Naive thymus-derived CD4-positive, alpha-beta T cell (primary cell): Measurements from ENCODE around the gene SPRR5. TPM values are rescaled to one million over a fixed set of nuclear protein-coding genes. Genes with fewer than 3 reads are reported as not detected.

Source experiments
- ATAC-seq: fragments of 150-1000 bp; cut with Tn5 transposase; 2 replicates; pipeline ENCODE4 v1.10.0; 2021; ENCODE audit warnings: mild to moderate bottlenecking, moderate library complexity
- CTCF ChIA-PET: fragments of 350-600 bp; sonication (Branson Sonifier 250); formaldehyde crosslinking; loops from one replicate; lab custom pipeline; 2021; ENCODE audit warnings: antibody characterized with exemption; lab: Charles Lee
- POLR2A ChIA-PET: fragments of 350-600 bp; sonication (Branson Sonifier 250); formaldehyde crosslinking; loops from one replicate; lab custom pipeline; 2021; ENCODE audit warnings: antibody characterized with exemption, inconsistent platforms; lab: Charles Lee
- DNase-seq, 9 donors: peaks; one replicate each; pipeline versions ENCODE4 v3.0.0 to v3.0.0-alpha.2; 2020 to 2022; ENCODE audit warnings: mixed read lengths in 1 of 9
- H3K27ac ChIP-seq: one replicate; pipeline ENCODE4 v1.7.0; 2013; ENCODE audit warnings: mild to moderate bottlenecking, low read depth, low read length, moderate library complexity
- H3K27me3 ChIP-seq, 2 donors: one replicate each; pipeline ENCODE4 v1.7.0; 2013; ENCODE audit warnings: low read length in 2 of 2, mild to moderate bottlenecking in 2 of 2, moderate library complexity in 2 of 2; ENCODE audit not compliant: control insufficient read depth in 2 of 2, insufficient read depth in 2 of 2
- H3K36me3 ChIP-seq, 3 experiments: 1 replicate in 2 of 3; 2 replicates in 1 of 3; pipeline ENCODE4 v1.7.0; 2013; ENCODE audit warnings: low read length in 3 of 3, mild to moderate bottlenecking in 3 of 3, moderate library complexity in 1 of 3; ENCODE audit not compliant: insufficient read depth in 3 of 3, control insufficient read depth in 2 of 3
- H3K4me1 ChIP-seq, 2 donors: one replicate each; pipeline ENCODE4 v1.7.0; 2013; ENCODE audit warnings: low read length in 2 of 2, mild to moderate bottlenecking in 2 of 2, moderate library complexity in 1 of 2; ENCODE audit not compliant: control insufficient read depth in 2 of 2, insufficient read depth in 2 of 2
- H3K4me3 ChIP-seq: 2 replicates; pipeline ENCODE4 v1.7.0; 2013; ENCODE audit warnings: mild to moderate bottlenecking, low read length
- H3K9me3 ChIP-seq, 3 experiments: 1 replicate in 2 of 3; 2 replicates in 1 of 3; pipeline ENCODE4 v1.7.0; 2013; ENCODE audit warnings: low read length in 3 of 3; ENCODE audit not compliant: control insufficient read depth in 2 of 3
- H3K27ac Mint-ChIP-seq, 9 donors: one replicate each; pipeline ENCODE4 v1.8.0; 2020 to 2022; ENCODE audit warnings: mixed read lengths in 9 of 9, mild to moderate bottlenecking in 8 of 9, moderate library complexity in 5 of 9, inconsistent platforms in 2 of 9
- H3K27me3 Mint-ChIP-seq, 5 donors: one replicate each; pipeline ENCODE4 v1.8.0; 2021 to 2022; ENCODE audit warnings: mixed read lengths in 5 of 5, mild to moderate bottlenecking in 1 of 5
- H3K36me3 Mint-ChIP-seq, 5 donors: one replicate each; pipeline ENCODE4 v1.8.0; 2020 to 2022; ENCODE audit warnings: mixed read lengths in 5 of 5, mild to moderate bottlenecking in 3 of 5, inconsistent platforms in 1 of 5
- H3K4me1 Mint-ChIP-seq, 7 donors: one replicate each; pipeline ENCODE4 v1.8.0; 2020 to 2022; ENCODE audit warnings: mixed read lengths in 7 of 7, mild to moderate bottlenecking in 3 of 7, inconsistent platforms in 1 of 7
- H3K4me3 Mint-ChIP-seq, 10 donors: one replicate each; pipeline ENCODE4 v1.8.0; 2020 to 2022; ENCODE audit warnings: mild to moderate bottlenecking in 10 of 10, mixed read lengths in 10 of 10, moderate library complexity in 6 of 10, inconsistent platforms in 2 of 10
- H3K9me3 Mint-ChIP-seq, 11 donors: one replicate each; pipeline ENCODE4 v1.8.0; 2020 to 2022; ENCODE audit warnings: mixed read lengths in 11 of 11, mild to moderate bottlenecking in 4 of 11, inconsistent platforms in 1 of 11, moderate library complexity in 1 of 11
- intact Hi-C, 2 donors: fragments of 100-400 bp; cut with micrococcal nuclease; formaldehyde crosslinking; loops; one replicate each; pipeline ENCODE4 v1.15.1; 2023
- polyA plus RNA-seq, 2 donors: library from polyadenylated mRNA; unstranded; fragments of 300-500 nt; fragmentation: Illumina TruSeq; gene quantifications; one replicate each; pipeline ENCODE4 v1.2.3, GENCODE V29; 2021
- total RNA-seq, 6 experiments: library from RNA in 5 of 6; stranded (reverse) in 5 of 6; gene quantifications; 1 replicate in 5 of 6; 2 replicates in 1 of 6; pipeline ENCODE4 v1.2.3 and lab custom pipeline; 2021 to 2026

SPRR5 gene
- total and polyA plus RNA-seq, 7 experiments from 2014 or later, result not detected

- POLR2A ChIA-PET, result no interaction called here
- H3K4me3 Mint-ChIP-seq, result no peak overlapping the region
- no peaks in the 10 kb centered on the region for H3K36me3 Mint-ChIP-seq
- peaks cover 0 to 22% (median 12%) of the 10 kb centered on the region in 5 donors for H3K27me3 Mint-ChIP-seq
- no peaks in the 10 kb centered on the region for H3K9me3 Mint-ChIP-seq
- H3K27ac Mint-ChIP-seq, result no peak overlapping the region
- no peak overlapping the region for H3K4me3 ChIP-seq
- intact Hi-C loops, result no loop called here
- H3K36me3 ChIP-seq, result no peaks in the 10 kb centered on the region
- H3K4me1 ChIP-seq, result no peaks in the 10 kb centered on the region
- H3K9me3 ChIP-seq, result no peaks in the 10 kb centered on the region
- DNase-seq (no peak), ATAC-seq (no peak)
- H3K4me1 Mint-ChIP-seq, result no peaks in the 10 kb centered on the region
- CTCF ChIA-PET, result no interaction called here
- no peaks in the 10 kb centered on the region for H3K27me3 ChIP-seq
- no peak overlapping the region for H3K27ac ChIP-seq
Observed at GRCh38 chr1:152959273-152959672, 12.3 kb downstream of the SPRR5 start.

- POLR2A ChIA-PET, result no interaction called here
- Mint-ChIP-seq H3K4me1 (no peaks in the 10 kb centered on the region), H3K27me3 (peaks cover 0 to 20% (median 12%) of the 10 kb centered on the region in 5 donors), H3K9me3 (no peaks in the 10 kb centered on the region), H3K4me3 (no peak overlapping the region), H3K36me3 (no peaks in the 10 kb centered on the region), H3K27ac (no peak overlapping the region)
- H3K27ac ChIP-seq, result no peak overlapping the region
- no peaks in the 10 kb centered on the region for H3K36me3 ChIP-seq
- no peaks in the 10 kb centered on the region for H3K4me1 ChIP-seq
- CTCF ChIA-PET, result no interaction called here
- no peaks in the 10 kb centered on the region for H3K9me3 ChIP-seq
- no peaks in the 10 kb centered on the region for H3K27me3 ChIP-seq
- intact Hi-C loops, result no loop called here
- no peak for ATAC-seq
- H3K4me3 ChIP-seq, result no peak overlapping the region
- DNase-seq, result no peak
Observed at GRCh38 chr1:152959801-152960451, 12.9 kb downstream of the SPRR5 start.

DNA sequence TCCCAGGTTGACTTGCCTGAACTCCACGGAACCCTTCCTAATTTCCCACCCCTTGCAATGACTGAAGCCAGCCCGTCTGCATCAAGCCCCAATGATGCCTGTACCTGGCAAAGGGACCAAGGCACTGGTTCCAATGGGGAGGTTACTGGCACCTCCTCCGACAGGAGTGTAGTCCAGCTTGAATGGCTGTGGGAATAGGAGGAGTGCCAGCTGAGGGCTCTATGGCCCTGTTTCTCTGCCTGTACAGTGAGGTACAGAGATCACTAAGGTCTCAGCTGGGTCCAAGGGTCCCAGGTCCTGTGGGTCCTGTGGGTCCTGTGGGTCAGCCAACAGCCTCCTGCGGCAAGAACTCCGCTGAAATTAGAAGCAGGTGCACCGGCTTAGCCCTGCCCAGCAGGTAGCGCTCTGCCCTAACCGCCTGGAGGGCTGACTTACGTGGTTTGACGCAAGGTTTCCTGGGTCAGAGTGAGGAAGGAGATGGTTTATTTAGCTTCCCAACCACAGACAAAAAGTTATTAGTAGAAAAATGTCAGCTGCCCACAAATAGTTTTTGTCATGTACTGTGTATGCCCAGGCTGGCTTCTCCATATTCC is 13.5 kb downstream of the SPRR5 start:
- ChIA-PET POLR2A (no interaction called here), CTCF (no interaction called here)
- no peak for ATAC-seq
- H3K27me3 Mint-ChIP-seq, result peaks cover 0 to 26% (median 10%) of the 10 kb centered on the region in 5 donors
- Histone ChIP-seq H3K27ac (no peak overlapping the region), H3K9me3 (no peaks in the 10 kb centered on the region), H3K4me1 (no peaks in the 10 kb centered on the region), H3K4me3 (no peak overlapping the region), H3K36me3 (no peaks in the 10 kb centered on the region), H3K27me3 (no peaks in the 10 kb centered on the region)
- H3K9me3 Mint-ChIP-seq, result no peaks in the 10 kb centered on the region
- no peak overlapping the region for H3K27ac Mint-ChIP-seq
- H3K36me3 Mint-ChIP-seq, result no peaks in the 10 kb centered on the region
- DNase-seq, result no peak
- intact Hi-C loops, result no loop called here
- no peaks in the 10 kb centered on the region for H3K4me1 Mint-ChIP-seq
- no peak overlapping the region for H3K4me3 Mint-ChIP-seq

DNA sequence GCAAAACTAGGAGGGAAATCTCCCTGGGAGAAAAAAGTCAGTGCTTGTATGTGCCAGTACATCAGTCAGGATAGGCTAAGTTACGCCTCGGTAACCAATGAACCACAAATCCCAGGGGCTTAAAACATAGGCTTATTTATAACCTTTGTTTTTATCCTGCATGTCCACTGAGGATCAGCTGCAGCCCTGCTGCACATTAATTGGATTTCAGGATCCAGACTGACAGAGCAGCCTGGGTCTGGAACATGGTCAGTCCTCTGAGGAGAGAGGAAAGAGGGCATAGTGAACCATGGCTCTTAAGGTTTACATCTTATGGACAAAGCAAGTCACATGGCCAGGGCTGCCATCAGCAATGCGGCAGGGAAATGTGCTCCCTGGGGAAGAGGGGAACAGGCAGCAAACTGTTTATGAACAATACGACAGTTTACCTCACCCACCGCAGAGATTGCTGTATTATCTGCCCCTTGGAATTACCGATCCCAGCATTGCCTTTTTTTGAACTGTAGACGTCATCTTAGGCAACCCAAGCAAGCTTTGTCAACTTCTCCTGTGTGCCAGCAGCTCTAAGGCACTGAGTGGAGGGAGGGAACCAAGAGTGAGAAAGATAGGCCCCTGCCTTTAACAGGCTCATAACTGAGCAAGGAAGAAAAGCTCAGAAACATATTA is 14.4 kb downstream of the SPRR5 start:
- ChIA-PET POLR2A (no interaction called here), CTCF (no interaction called here)
- H3K27me3 Mint-ChIP-seq, result peaks cover 0 to 29% (median 10%) of the 10 kb centered on the region in 5 donors
- no peaks in the 10 kb centered on the region for H3K36me3 Mint-ChIP-seq
- H3K27me3 ChIP-seq, result no peaks in the 10 kb centered on the region
- H3K4me1 ChIP-seq, result no peaks in the 10 kb centered on the region
- no peaks in the 10 kb centered on the region for H3K9me3 ChIP-seq
- H3K4me1 Mint-ChIP-seq, result no peaks in the 10 kb centered on the region
- no peak overlapping the region for H3K27ac ChIP-seq
- no peak for ATAC-seq
- H3K9me3 Mint-ChIP-seq, result no peaks in the 10 kb centered on the region
- H3K4me3 Mint-ChIP-seq, result no peak overlapping the region
- H3K36me3 ChIP-seq, result no peaks in the 10 kb centered on the region
- no peak overlapping the region for H3K27ac Mint-ChIP-seq
- no peak overlapping the region for H3K4me3 ChIP-seq
- DNase-seq, result no peak
- intact Hi-C loops, result no loop called here

DNA sequence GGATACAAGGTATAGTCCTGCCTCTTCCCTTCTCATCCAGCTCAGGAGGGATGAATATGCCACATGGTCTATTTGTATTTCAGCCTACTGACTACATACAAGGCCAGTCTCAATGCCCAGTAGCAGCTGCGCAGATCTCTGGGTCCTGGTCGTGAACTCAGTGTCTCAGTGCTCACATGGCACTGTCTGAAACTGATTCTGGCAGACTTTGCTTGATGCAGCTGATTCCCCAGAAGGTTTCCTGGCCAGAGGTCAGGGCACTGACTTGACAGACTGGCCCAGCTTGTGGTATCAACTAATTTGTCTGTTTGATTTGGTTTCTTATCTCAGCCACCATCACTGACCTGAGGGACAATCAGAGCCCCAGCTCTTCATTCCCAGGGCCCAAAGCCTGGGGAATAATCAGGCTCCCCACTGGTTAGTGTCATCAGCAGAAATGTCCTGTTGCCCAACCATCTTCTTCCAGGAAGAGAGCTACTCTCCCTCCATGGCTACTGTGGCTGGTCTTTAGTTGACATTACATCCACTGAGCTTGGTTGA is 15.9 kb downstream of the SPRR5 start:
- Mint-ChIP-seq H3K4me3 (no peak overlapping the region), H3K27ac (no peak overlapping the region), H3K27me3 (peaks cover 0 to 41% (median 10%) of the 10 kb centered on the region in 5 donors), H3K9me3 (no peaks in the 10 kb centered on the region), H3K4me1 (no peaks in the 10 kb centered on the region), H3K36me3 (no peaks in the 10 kb centered on the region)
- ATAC-seq (no peak), DNase-seq (no peak)
- no peaks in the 10 kb centered on the region for H3K36me3 ChIP-seq
- H3K4me3 ChIP-seq, result no peak overlapping the region
- intact Hi-C loops, result no loop called here
- ChIA-PET POLR2A (no interaction called here), CTCF (no interaction called here)
- H3K4me1 ChIP-seq, result no peaks in the 10 kb centered on the region
- no peaks in the 10 kb centered on the region for H3K27me3 ChIP-seq
- no peaks in the 10 kb centered on the region for H3K9me3 ChIP-seq
- no peak overlapping the region for H3K27ac ChIP-seq

- ChIA-PET CTCF (no interaction called here), POLR2A (no interaction called here)
- Histone ChIP-seq H3K36me3 (no peaks in the 10 kb centered on the region), H3K9me3 (no peaks in the 10 kb centered on the region), H3K27ac (no peak overlapping the region), H3K4me1 (no peaks in the 10 kb centered on the region), H3K4me3 (no peak overlapping the region), H3K27me3 (no peaks in the 10 kb centered on the region)
- no peak overlapping the region for H3K27ac Mint-ChIP-seq
- H3K9me3 Mint-ChIP-seq, result no peaks in the 10 kb centered on the region
- H3K36me3 Mint-ChIP-seq, result no peaks in the 10 kb centered on the region
- intact Hi-C loops, result no loop called here
- ATAC-seq (no peak), DNase-seq (no peak)
- H3K4me3 Mint-ChIP-seq, result no peak overlapping the region
- H3K27me3 Mint-ChIP-seq, result peaks cover 0 to 47% (median 15%) of the 10 kb centered on the region in 5 donors
- H3K4me1 Mint-ChIP-seq, result no peaks in the 10 kb centered on the region
Observed at GRCh38 chr1:152964536-152964935, 17.5 kb downstream of the SPRR5 start.
